ENCODE data around the gene ZNF813.
"Not testable (repeated sequence)": the region's sequence is repeated elsewhere in the genome, so short reads cannot be mapped to it uniquely, and the experiment has no call there.

The ZNF813 gene

GRCh38 chr19:53467485-53468262, at the start of gene ZNF813:
Gene ZNF813, plus strand, starts transcription at chr19:53467733. Its CDS starts 16,090 bp downstream, at chr19:53483823.
- DNase-seq = peak; percentile 94

- DNase-seq = not testable (repeated sequence)
Observed at GRCh38 chr19:53420520-53421315, 46.8 kb upstream of the ZNF813 start.

- DNase-seq = no peak
Observed at GRCh38 chr19:53422551-53422950, 45.0 kb upstream of the ZNF813 start.

GRCh38 chr19:53423074-53423473, 44.5 kb upstream of the ZNF813 start:
- not testable (repeated sequence) for DNase-seq

- DNase-seq = not testable (repeated sequence)
Observed at GRCh38 chr19:53423680-53424079, 43.9 kb upstream of the ZNF813 start.

- peak; percentile 33 for DNase-seq
Observed at GRCh38 chr19:53424968-53425597, 42.5 kb upstream of the ZNF813 start.

GRCh38 chr19:53431399-53432087, 36.0 kb upstream of the ZNF813 start, which contains the start of gene ZNF761:
Gene ZNF761, plus strand, starts transcription at chr19:53431984. Its CDS starts 15,285 bp downstream, at chr19:53447269.
- peak; percentile 98 for DNase-seq

GRCh38 chr19:53432088-53432661, 35.4 kb upstream of the ZNF813 start:
- no peak for DNase-seq

- not testable (repeated sequence) for DNase-seq
Observed at GRCh38 chr19:53443809-53444208, 23.7 kb upstream of the ZNF813 start.

GRCh38 chr19:53447196-53447595, 20.3 kb upstream of the ZNF813 start:
- DNase-seq = not testable (repeated sequence)

- no peak for DNase-seq
Observed at GRCh38 chr19:53455828-53456227, 11.7 kb upstream of the ZNF813 start.

- not testable (repeated sequence) for DNase-seq
Observed at GRCh38 chr19:53460131-53460721, 7.3 kb upstream of the ZNF813 start.

- no peak for DNase-seq
Observed at GRCh38 chr19:53461866-53462265, 5.7 kb upstream of the ZNF813 start.

GRCh38 chr19:53462861-53463260, 4.7 kb upstream of the ZNF813 start:
- DNase-seq = no peak

GRCh38 chr19:53463263-53463662, 4.3 kb upstream of the ZNF813 start:
- DNase-seq = no peak

GRCh38 chr19:53466726-53467484, 628 bp upstream of the ZNF813 start:
- DNase-seq = no peak

- not testable (repeated sequence) for DNase-seq
Observed at GRCh38 chr19:53468628-53469027, 1.1 kb downstream of the ZNF813 start.

- DNase-seq = no peak
Observed at GRCh38 chr19:53471916-53472315, 4.4 kb downstream of the ZNF813 start.

GRCh38 chr19:53474832-53475231, 7.3 kb downstream of the ZNF813 start:
- DNase-seq = not testable (repeated sequence)

GRCh38 chr19:53475470-53475869, 7.9 kb downstream of the ZNF813 start:
- DNase-seq = not testable (repeated sequence)

- DNase-seq = not testable (repeated sequence)
Observed at GRCh38 chr19:53483751-53484150, 16.2 kb downstream of the ZNF813 start.
